Immature natural killer cell (primary cell): Measurements from ENCODE around the gene ITPK1. TPM values are rescaled to one million over a fixed set of nuclear protein-coding genes. Genes with fewer than 3 reads are reported as not detected.
A peak's percentile ranks its signal among the peaks of the same experiment; 100 is the strongest.

Experiments
- DNase-seq, 3 donors: peaks; one replicate each; pipeline ENCODE4 v3.0.0; 2022; ENCODE audit warnings: mixed read lengths in 1 of 3
- H3K27ac Mint-ChIP-seq, 6 donors: one replicate each; pipeline ENCODE4 v1.8.0; 2020; ENCODE audit warnings: mixed read lengths in 6 of 6, mild to moderate bottlenecking in 5 of 6, inconsistent platforms in 4 of 6, moderate library complexity in 3 of 6
- H3K27me3 Mint-ChIP-seq, 3 donors: one replicate each; pipeline ENCODE4 v1.8.0; 2020 to 2021; ENCODE audit warnings: low read depth in 3 of 3, mild to moderate bottlenecking in 3 of 3, mixed read lengths in 3 of 3, moderate library complexity in 3 of 3, inconsistent platforms in 1 of 3
- H3K36me3 Mint-ChIP-seq, 3 donors: one replicate each; pipeline ENCODE4 v1.8.0; 2020; ENCODE audit warnings: mixed read lengths in 3 of 3, inconsistent platforms in 2 of 3, mild to moderate bottlenecking in 2 of 3
- H3K4me1 Mint-ChIP-seq, 2 donors: one replicate each; pipeline ENCODE4 v1.8.0; 2020; ENCODE audit warnings: inconsistent platforms in 2 of 2, mild to moderate bottlenecking in 2 of 2, mixed read lengths in 2 of 2, moderate library complexity in 1 of 2
- H3K4me3 Mint-ChIP-seq, 5 donors: one replicate each; pipeline ENCODE4 v1.8.0; 2020; ENCODE audit warnings: mild to moderate bottlenecking in 5 of 5, mixed read lengths in 5 of 5, inconsistent platforms in 3 of 5, moderate library complexity in 3 of 5
- H3K9me3 Mint-ChIP-seq, 6 donors: one replicate each; pipeline ENCODE4 v1.8.0; 2020; ENCODE audit warnings: mild to moderate bottlenecking in 6 of 6, mixed read lengths in 6 of 6, inconsistent platforms in 4 of 6, moderate library complexity in 3 of 6
- polyA plus RNA-seq, 3 donors: library from polyadenylated mRNA; unstranded; fragments of 300-500 nt; fragmentation: Illumina TruSeq; gene quantifications; one replicate each; pipeline ENCODE4 v1.2.3, GENCODE V29; 2021

ITPK1 gene
- polyA plus RNA-seq, 3 donors from 2014 or later, result 19.5 to 53.0 (median 21.7) TPM

- H3K27me3 Mint-ChIP-seq, result peaks cover 0 to 6% (median 0%) of the 10 kb centered on the region in 3 donors
- H3K4me1 Mint-ChIP-seq, result no peaks in the 10 kb centered on the region
- no peak overlapping the region for H3K4me3 Mint-ChIP-seq
- H3K36me3 Mint-ChIP-seq, result peaks cover 0 to 8% (median 6%) of the 10 kb centered on the region in 3 donors
- H3K9me3 Mint-ChIP-seq, result no peaks in the 10 kb centered on the region
- no peak for DNase-seq
- no peak overlapping the region for H3K27ac Mint-ChIP-seq
Observed at GRCh38 chr14:92932448-92933395, 183.0 kb downstream of the ITPK1 start.

- peak overlapping the region in 1 of 5 donors; percentile 13 for H3K4me3 Mint-ChIP-seq
- H3K4me1 Mint-ChIP-seq, result no peaks in the 10 kb centered on the region
- no peak for DNase-seq
- H3K36me3 Mint-ChIP-seq, result peaks cover 0 to 10% (median 2%) of the 10 kb centered on the region in 3 donors
- peaks cover 0 to 6% (median 0%) of the 10 kb centered on the region in 3 donors for H3K27me3 Mint-ChIP-seq
- no peaks in the 10 kb centered on the region for H3K9me3 Mint-ChIP-seq
- H3K27ac Mint-ChIP-seq, result no peak overlapping the region
Observed at GRCh38 chr14:92931681-92932447, 183.9 kb downstream of the ITPK1 start.

- Mint-ChIP-seq H3K36me3 (peaks cover 0 to 7% (median 0%) of the 10 kb centered on the region in 3 donors), H3K27me3 (peaks cover 0 to 6% (median 0%) of the 10 kb centered on the region in 3 donors), H3K27ac (no peak overlapping the region), H3K4me1 (no peaks in the 10 kb centered on the region), H3K4me3 (no peak overlapping the region), H3K9me3 (no peaks in the 10 kb centered on the region)
- no peak for DNase-seq
Observed at GRCh38 chr14:92930737-92931602, 184.8 kb downstream of the ITPK1 start.

GRCh38 chr14:92929689-92930608 lies 185.8 kb downstream of the ITPK1 start:
- H3K4me1 Mint-ChIP-seq, result no peaks in the 10 kb centered on the region
- H3K4me3 Mint-ChIP-seq, result no peak overlapping the region
- no peak for DNase-seq
- peaks cover 2 to 11% (median 5%) of the 10 kb centered on the region in 3 donors for H3K27me3 Mint-ChIP-seq
- H3K27ac Mint-ChIP-seq, result no peak overlapping the region
- H3K36me3 Mint-ChIP-seq, result peaks cover 0 to 4% (median 0%) of the 10 kb centered on the region in 3 donors
- no peaks in the 10 kb centered on the region for H3K9me3 Mint-ChIP-seq

- Mint-ChIP-seq H3K4me3 (no peak overlapping the region), H3K27ac (no peak overlapping the region), H3K4me1 (peaks cover 0 to 2% of the 10 kb centered on the region in 2 donors), H3K9me3 (no peaks in the 10 kb centered on the region), H3K27me3 (peaks cover 4 to 14% (median 13%) of the 10 kb centered on the region in 3 donors), H3K36me3 (peaks cover 0 to 3% (median 0%) of the 10 kb centered on the region in 3 donors)
- DNase-seq, result no peak
Observed at GRCh38 chr14:92928961-92929688, 186.6 kb downstream of the ITPK1 start.

- Mint-ChIP-seq H3K36me3 (peaks cover 0 to 3% (median 0%) of the 10 kb centered on the region in 3 donors), H3K27me3 (peaks cover 7 to 14% (median 11%) of the 10 kb centered on the region in 3 donors), H3K27ac (no peak overlapping the region), H3K4me1 (peaks cover 0 to 2% of the 10 kb centered on the region in 2 donors), H3K4me3 (no peak overlapping the region), H3K9me3 (no peaks in the 10 kb centered on the region)
- DNase-seq, result no peak
Observed at GRCh38 chr14:92928258-92928629, 187.5 kb downstream of the ITPK1 start.

GRCh38 chr14:92927349-92928257 lies 188.1 kb downstream of the ITPK1 start:
- DNase-seq, result no peak
- no peaks in the 10 kb centered on the region for H3K9me3 Mint-ChIP-seq
- H3K27me3 Mint-ChIP-seq, result peaks cover 7 to 16% (median 10%) of the 10 kb centered on the region in 3 donors
- H3K36me3 Mint-ChIP-seq, result peaks cover 0 to 3% (median 0%) of the 10 kb centered on the region in 3 donors
- H3K27ac Mint-ChIP-seq, result no peak overlapping the region
- H3K4me3 Mint-ChIP-seq, result no peak overlapping the region
- peaks cover under 1 to 3% of the 10 kb centered on the region in 2 donors for H3K4me1 Mint-ChIP-seq

GRCh38 chr14:92926931-92927330 lies 188.8 kb downstream of the ITPK1 start:
- no peak overlapping the region for H3K4me3 Mint-ChIP-seq
- H3K27me3 Mint-ChIP-seq, result peaks cover 7 to 22% (median 15%) of the 10 kb centered on the region in 3 donors
- DNase-seq, result no peak
- H3K4me1 Mint-ChIP-seq, result peaks cover 6 to 7% of the 10 kb centered on the region in 2 donors
- no peak overlapping the region for H3K27ac Mint-ChIP-seq
- H3K36me3 Mint-ChIP-seq, result peaks cover 0 to 3% (median 0%) of the 10 kb centered on the region in 3 donors
- no peaks in the 10 kb centered on the region for H3K9me3 Mint-ChIP-seq

- Mint-ChIP-seq H3K27ac (no peak overlapping the region), H3K36me3 (peaks cover 0 to 3% (median 0%) of the 10 kb centered on the region in 3 donors), H3K4me3 (no peak overlapping the region), H3K9me3 (no peaks in the 10 kb centered on the region), H3K27me3 (peaks cover 7 to 25% (median 17%) of the 10 kb centered on the region in 3 donors), H3K4me1 (peaks cover 6 to 7% of the 10 kb centered on the region in 2 donors)
- DNase-seq, result no peak
Observed at GRCh38 chr14:92926180-92926845, 189.4 kb downstream of the ITPK1 start.

- Mint-ChIP-seq H3K4me1 (peaks cover 6 to 7% of the 10 kb centered on the region in 2 donors), H3K4me3 (no peak overlapping the region), H3K36me3 (peaks cover 0 to 3% (median 0%) of the 10 kb centered on the region in 3 donors), H3K9me3 (no peaks in the 10 kb centered on the region), H3K27me3 (peaks cover 9 to 29% (median 17%) of the 10 kb centered on the region in 3 donors), H3K27ac (no peak overlapping the region)
- DNase-seq, result no peak
Observed at GRCh38 chr14:92925446-92925845, 190.3 kb downstream of the ITPK1 start.

GRCh38 chr14:92924247-92924646 lies 191.5 kb downstream of the ITPK1 start:
- peaks cover 6 to 7% of the 10 kb centered on the region in 2 donors for H3K4me1 Mint-ChIP-seq
- no peak for DNase-seq

More at GRCh38 chr14:92924247-92924646, 191.5 kb downstream of the ITPK1 start:
- no peaks in the 10 kb centered on the region for H3K9me3 Mint-ChIP-seq
- H3K27ac Mint-ChIP-seq, result no peak overlapping the region
- peak overlapping the region in 1 of 5 donors; percentile 20 for H3K4me3 Mint-ChIP-seq
- peaks cover 9 to 29% (median 17%) of the 10 kb centered on the region in 3 donors for H3K27me3 Mint-ChIP-seq
- peaks cover 0 to 3% (median 0%) of the 10 kb centered on the region in 3 donors for H3K36me3 Mint-ChIP-seq
